ENCODE data around the gene AUTS2.

Gene AUTS2

DNA sequence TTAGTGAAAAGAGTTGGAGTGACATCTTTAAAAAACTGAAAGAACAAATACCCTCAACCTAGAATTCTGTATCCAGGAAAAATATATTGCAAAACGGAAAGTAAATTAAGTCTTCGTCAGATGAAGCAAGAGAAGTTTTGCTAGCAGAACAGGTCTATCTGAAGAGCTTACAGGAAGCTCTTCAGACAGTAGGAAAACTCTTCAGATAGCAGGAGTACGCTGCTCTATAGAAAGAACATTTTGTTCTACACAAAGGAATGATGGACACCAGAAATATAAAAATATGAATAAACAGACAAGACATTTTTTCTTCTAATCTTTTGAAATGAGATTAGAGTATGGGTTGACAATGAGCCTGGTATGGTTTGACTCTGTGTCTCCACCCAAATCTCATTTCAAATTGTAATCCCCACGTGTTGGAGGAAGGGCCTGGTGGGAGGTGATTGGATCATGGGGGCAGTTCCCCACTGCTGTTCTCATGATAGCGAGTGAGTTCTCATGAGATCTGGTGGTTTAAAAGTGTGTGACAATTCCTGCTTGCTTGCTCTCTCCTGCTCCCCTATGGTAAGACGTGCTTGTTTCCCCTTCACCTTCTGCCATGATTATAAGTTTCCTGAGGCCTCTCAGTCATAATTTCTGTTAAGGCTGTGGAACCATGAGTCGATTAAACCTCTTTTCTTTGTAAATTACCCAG is 567.3 kb downstream of the AUTS2 start:
- DNase-seq: no peak

GRCh38 chr7:70171369-70171920 is 573.2 kb downstream of the AUTS2 start:
- no peak for DNase-seq

DNA sequence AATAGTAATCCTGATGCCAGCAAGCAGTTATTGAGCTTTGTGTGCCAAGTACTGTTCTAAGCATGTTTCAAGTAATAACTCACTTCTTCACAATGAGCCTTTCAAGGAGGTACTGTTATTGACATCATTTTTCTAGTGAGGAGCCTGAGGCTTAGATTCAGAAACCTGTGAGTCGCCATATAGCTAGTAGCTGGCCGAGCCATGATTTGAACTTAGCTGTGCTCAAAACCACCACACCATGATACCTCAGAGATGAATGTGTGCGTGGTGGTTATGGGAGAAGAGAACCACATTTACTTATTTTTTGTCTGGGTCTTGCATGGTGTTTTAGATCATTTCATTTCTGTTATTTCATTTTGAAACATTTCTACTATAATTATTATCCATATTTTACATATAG is 578.9 kb downstream of the AUTS2 start:
- no peak for DNase-seq

DNA sequence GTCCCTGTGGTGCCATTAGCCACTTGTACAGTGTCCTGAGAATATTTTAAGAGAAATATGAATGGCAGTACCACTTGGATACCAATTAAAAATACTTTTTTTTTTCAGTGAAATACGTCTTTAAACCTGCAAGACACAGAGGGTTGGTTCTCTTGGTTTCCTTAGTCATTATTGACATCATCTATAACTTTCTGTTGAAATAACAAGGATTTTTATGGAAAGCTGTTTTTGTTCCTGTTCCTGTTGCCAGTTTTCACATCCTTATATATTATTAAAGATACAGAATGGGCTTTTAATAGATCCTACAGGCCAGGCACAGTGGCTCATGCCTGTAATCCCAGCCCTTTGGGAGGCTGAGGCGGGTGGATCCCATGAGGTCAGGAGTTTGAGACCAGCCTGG is 579.9 kb downstream of the AUTS2 start:
- DNase-seq: no peak

GRCh38 chr7:70178787-70179186 is 580.5 kb downstream of the AUTS2 start:
- no peak for DNase-seq

DNA sequence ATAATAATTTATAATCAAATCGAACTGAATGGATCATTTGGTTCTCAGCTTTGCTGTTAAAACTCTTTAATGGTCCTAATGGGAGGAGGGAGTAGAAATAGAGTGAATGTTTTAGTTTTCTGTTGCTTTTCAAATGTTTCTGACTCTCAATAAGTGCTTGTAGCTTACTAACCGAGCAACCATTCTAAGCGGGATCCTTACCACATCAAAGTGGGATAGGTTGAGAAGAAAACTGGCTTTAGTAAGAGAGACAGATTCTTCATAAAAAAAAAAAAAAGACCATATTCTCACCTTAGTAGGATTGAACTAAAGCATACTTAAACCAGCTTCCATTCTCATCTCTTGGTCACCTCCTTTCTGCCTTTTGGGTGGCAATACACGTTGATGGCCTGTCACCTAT is 584.2 kb downstream of the AUTS2 start:
- DNase-seq: no peak

GRCh38 chr7:70183278-70183677 is 585.0 kb downstream of the AUTS2 start:
- DNase-seq: no peak

GRCh38 chr7:70188901-70189650 is 590.8 kb downstream of the AUTS2 start:
- DNase-seq: no peak

DNA sequence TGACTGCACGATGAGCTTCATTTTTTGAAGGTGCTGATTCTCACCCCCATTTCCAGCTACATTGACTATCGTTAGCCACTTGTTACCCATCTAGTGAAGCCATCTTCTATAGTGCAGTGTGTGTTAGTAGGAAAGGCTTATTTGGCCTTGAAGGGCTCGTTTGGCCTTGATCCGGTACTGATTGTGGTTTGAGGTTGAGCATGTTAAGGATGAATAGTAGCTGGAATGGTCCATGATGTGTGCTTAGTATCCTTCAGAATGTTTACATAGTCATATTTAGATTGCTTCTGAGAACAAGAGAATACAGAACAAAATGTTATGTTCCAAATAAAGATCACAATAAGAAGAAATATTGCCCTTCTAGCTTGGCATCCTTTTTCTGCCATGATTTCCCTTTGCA is 591.5 kb downstream of the AUTS2 start:
- DNase-seq: no peak

- DNase-seq: no peak
These were observed 592.0 kb downstream of the AUTS2 start for GRCh38 chr7:70190281-70190680.

DNA sequence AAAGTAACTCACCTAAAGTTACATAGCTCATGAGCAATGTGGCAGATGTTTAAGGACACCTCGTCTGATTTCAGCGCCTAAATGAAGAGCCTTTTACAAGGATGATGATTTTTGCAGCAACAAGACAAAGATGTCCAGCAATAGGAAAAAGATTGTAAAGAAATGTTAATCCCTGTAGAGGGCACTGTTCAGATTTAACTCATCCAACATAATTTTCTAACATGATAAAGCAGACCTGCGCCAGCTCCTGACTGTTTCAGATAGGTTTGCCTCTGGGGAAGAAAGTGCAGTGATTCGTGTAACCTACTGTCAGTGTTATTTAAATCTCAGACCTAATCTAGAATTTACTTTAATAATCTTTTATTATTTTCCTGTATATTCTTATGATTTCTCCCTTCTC is 595.2 kb downstream of the AUTS2 start:
- DNase-seq: no peak

DNA sequence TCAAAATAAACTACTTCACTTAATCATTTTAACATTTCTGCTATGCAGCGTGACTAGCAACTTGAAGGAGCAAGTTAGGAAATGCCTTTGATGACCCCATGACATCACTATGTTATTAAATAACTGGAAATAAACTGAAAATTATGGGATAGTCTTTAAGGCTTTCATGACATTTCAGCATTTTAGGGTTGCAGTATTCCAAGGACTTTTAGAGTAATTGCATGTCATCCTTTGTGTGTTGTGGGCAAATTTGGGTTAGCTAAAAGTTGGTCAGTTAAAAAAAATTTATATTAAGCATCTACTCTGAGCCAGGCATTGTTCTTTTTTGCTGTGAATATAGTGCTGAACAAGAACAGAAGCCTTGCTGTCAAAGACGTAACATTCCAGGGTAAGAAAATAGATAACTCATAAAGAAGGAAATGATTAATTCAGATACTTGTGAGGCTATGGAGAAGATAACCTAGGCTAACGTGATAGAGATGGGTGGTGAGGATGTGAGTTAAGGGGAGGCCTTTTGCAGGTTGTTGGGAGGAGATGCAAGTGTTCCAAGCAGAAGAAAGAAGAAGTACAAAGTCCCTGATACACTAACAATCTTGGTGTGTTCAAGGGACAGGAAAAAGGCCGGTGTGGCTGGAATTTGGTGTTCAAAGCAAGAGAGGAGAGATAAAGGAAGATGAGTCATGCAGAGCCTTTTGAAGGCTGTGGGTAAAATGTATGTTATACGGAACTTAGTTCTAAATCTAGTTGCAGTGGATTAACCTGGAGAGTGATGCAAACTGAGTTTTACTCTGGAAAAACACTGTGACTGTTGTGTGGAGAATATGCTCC is 610.2 kb downstream of the AUTS2 start:
- DNase-seq: no peak

- DNase-seq: no peak
These were observed 612.1 kb downstream of the AUTS2 start for GRCh38 chr7:70210200-70210935.

GRCh38 chr7:70210936-70211310 is 612.6 kb downstream of the AUTS2 start:
- no peak for DNase-seq

DNA sequence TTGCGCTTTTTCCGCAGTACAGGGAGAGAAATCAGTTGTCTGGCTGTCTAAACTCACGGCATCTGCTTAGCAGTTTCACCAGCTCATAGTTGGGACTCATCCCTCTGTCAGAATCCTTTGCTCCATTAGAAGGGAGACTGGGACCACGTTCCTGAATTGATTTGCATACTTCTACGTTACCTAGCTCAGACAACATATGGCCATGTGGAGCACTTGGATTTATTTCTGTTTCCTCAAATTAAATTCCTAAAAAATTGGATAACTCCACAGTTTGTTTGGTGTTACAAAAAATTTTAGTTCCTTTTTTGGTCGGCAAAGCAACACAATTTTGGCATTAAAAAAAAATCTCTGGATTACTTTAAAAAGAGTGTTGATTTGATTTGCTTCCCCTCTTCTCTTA is 614.0 kb downstream of the AUTS2 start:
- DNase-seq: no peak

GRCh38 chr7:70214071-70214470 is 615.8 kb downstream of the AUTS2 start:
- DNase-seq: no peak

DNA sequence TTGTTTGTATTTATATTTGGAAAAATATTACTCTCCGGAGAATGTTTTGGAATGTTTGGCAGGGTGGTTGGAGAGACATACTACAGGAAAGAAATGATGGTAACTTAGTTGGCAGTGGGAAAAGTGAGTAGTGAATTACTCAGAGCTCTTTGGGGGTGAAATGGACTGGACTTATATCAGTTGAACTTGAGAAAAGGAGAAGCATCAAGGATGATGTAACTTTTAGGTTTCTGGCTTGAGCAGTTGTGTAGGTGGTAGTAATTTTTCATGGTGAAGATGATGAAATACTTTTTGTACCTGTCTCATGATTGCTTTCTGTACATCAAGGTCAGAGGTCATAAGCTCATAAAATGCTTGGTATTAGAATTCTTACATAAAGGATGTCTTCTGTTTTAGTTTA is 617.2 kb downstream of the AUTS2 start:
- DNase-seq: no peak

- DNase-seq: no peak
These were observed 619.3 kb downstream of the AUTS2 start for GRCh38 chr7:70217571-70217970.

GRCh38 chr7:70218006-70218405 is 619.7 kb downstream of the AUTS2 start:
- DNase-seq: no peak

DNA sequence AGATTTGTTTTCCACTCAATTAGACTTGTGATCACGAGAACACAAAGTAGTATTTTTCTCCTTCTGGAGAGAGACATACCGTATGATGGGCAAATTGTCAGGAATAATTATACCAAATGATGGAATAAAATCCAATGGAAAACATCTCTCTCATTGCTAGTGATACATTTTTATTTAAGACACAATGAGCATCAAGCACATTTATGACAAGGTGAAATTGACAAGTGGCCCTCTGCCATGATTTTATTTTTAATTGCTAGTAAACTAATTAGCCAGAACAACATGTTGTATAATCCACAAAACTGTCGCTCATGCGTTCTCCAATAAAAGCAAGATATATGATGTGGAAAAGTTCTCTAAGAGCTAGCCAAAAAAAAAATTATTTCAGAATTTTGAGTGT is 620.8 kb downstream of the AUTS2 start:
- DNase-seq: no peak

- no peak for DNase-seq
These were observed 631.0 kb downstream of the AUTS2 start for GRCh38 chr7:70229242-70229641.

DNA sequence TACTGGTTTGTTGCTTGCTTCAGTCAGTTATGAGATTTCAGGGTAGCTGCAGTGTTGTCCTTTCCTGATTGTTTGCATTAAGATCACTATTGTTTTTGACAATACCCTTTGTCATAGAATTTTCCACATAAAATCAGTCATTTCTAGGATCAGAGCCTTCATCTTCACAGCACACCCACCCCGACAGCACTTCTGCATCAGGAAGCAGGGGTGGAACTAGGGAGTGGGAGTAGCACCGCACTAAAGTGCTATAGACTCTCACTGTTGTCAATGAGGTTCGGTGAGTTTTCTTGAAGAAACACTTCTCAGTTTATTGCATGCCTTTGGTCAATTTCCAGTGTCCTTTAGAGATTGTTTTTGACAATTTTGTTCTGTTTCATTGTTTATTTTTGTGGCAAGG is 632.5 kb downstream of the AUTS2 start:
- DNase-seq: no peak

All from hypothalamus (tissue), 51 donors.